GM12891 (cell line): ENCODE data around the gene TM4SF4.

Experiments used
- POLR2A ChIP-seq: IDR thresholded peaks from 2 replicates; pipeline ENCODE4 v1.6.1; 2011; ENCODE audit warnings: low read depth, low read length, control low read depth
- POLR2AphosphoS5 ChIP-seq: IDR thresholded peaks from 2 replicates; pipeline ENCODE4 v1.6.1; 2011; ENCODE audit warnings: low read depth, low read length, control low read depth
- POU2F2 ChIP-seq: IDR thresholded peaks from 2 replicates; pipeline ENCODE4 v1.6.1; 2011; ENCODE audit warnings: low read depth, mild to moderate bottlenecking, control low read depth, low read length, moderate library complexity
- TAF1 ChIP-seq: IDR thresholded peaks from 2 replicates; pipeline ENCODE4 v1.6.1; 2011; ENCODE audit warnings: low read depth, low read length, control low read depth

GRCh38 chr3:149428087-149428486, 46.4 kb upstream of the TM4SF4 start:
- TF ChIP-seq POLR2AphosphoS5 (no peak), POLR2A (no peak), TAF1 (no peak), POU2F2 (no peak)
